ENCODE data around the gene CXCL8.

Gene CXCL8

DNA sequence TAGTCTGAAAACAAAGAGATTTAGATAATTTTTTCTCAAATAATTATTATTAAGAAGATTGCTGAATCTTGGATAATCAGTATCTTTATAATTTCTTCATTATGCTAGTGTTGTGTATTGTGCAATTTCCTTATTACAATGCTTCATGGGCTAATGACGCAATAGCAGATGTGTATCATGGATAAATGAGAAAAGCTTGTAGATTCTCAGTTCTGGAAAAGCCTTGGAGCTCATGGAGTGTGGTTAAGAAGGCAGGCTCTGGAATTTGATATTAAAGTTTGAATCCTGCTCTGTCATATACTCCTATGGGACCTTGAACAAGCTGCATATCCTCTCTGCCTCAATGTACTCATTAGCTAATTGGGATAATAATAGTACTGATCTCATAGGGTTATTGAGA lies 18.9 kb upstream of the CXCL8 start:
- Histone ChIP-seq H3K36me3 (ENCODE audit: insufficient read depth, low read depth, low read length) (no peaks in the 10 kb centered on the region), H3K4me3 (ENCODE audit: low read length) (no peak overlapping the region), H3K4me1 (ENCODE audit: insufficient read depth, low read length) (no peaks in the 10 kb centered on the region), H3K27ac (ENCODE audit: low read length) (no peak overlapping the region), H3K9ac (ENCODE audit: low read depth, low read length) (no peak overlapping the region), H3K27me3 (ENCODE audit: insufficient read depth, low read length) (no peaks in the 10 kb centered on the region), H3K9me3 (ENCODE audit: insufficient read depth, low read depth, low read length) (no peaks in the 10 kb centered on the region)

DNA sequence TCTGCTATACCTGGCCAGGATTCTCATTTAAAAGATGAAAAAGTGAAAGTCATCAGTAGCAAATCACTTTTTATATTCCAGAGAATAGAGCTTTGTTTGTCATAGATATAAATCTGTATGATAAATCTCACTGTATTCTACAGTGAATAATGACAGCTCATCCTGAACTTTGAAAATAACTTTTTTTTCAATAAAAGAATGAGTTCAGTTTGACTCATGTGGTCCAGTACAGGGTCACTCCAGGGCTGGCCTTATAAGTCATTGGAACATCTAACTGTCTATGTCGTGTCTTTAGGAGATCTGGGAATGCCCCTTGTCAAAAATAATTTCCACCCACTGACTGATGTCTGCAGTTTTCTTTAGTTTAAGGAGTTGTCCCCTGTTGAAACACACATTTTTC lies 18.5 kb upstream of the CXCL8 start:
- Histone ChIP-seq H3K9me3 (ENCODE audit: insufficient read depth, low read depth, low read length) (no peaks in the 10 kb centered on the region), H3K36me3 (ENCODE audit: insufficient read depth, low read depth, low read length) (no peaks in the 10 kb centered on the region), H3K9ac (ENCODE audit: low read depth, low read length) (no peak overlapping the region), H3K4me1 (ENCODE audit: insufficient read depth, low read length) (no peaks in the 10 kb centered on the region), H3K4me3 (ENCODE audit: low read length) (no peak overlapping the region), H3K27me3 (ENCODE audit: insufficient read depth, low read length) (no peaks in the 10 kb centered on the region), H3K27ac (ENCODE audit: low read length) (no peak overlapping the region)

- Histone ChIP-seq H3K9me3 (ENCODE audit: insufficient read depth, low read depth, low read length) (no peaks in the 10 kb centered on the region), H3K27me3 (ENCODE audit: insufficient read depth, low read length) (no peaks in the 10 kb centered on the region), H3K4me3 (ENCODE audit: low read length) (no peak overlapping the region), H3K27ac (ENCODE audit: low read length) (no peak overlapping the region), H3K4me1 (ENCODE audit: insufficient read depth, low read length) (no peaks in the 10 kb centered on the region), H3K9ac (ENCODE audit: low read depth, low read length) (no peak overlapping the region), H3K36me3 (ENCODE audit: insufficient read depth, low read depth, low read length) (no peaks in the 10 kb centered on the region)
These were observed 17.3 kb upstream of the CXCL8 start for GRCh38 chr4:73723023-73723422.

DNA sequence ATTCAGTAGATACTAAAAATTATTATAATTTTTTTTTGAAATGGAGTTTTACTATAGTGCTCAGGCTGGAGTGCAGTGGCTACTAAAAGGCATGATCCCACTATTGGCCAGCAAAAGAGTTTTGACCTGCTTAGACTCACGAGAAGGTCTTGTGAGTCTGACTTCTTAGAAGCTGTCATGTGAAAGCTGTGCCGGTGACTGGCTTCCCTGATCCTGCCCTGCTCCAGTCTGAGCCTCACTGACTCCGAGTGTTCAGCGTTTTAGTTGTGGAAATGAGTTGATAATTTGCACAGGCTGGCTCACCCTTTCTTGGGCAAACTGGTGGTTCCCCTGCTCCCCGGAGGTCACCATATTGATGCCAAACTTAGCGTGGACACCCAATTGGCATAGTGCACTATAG lies 16.4 kb upstream of the CXCL8 start:
- H3K4me1 ChIP-seq (ENCODE audit: insufficient read depth, low read length), result no peaks in the 10 kb centered on the region
- H3K9ac ChIP-seq (ENCODE audit: low read depth, low read length), result no peak overlapping the region
- H3K4me3 ChIP-seq (ENCODE audit: low read length), result no peak overlapping the region
- no peaks in the 10 kb centered on the region for H3K36me3 ChIP-seq (ENCODE audit: insufficient read depth, low read depth, low read length)
- no peak overlapping the region for H3K27ac ChIP-seq (ENCODE audit: low read length)
- H3K27me3 ChIP-seq (ENCODE audit: insufficient read depth, low read length), result no peaks in the 10 kb centered on the region
- no peaks in the 10 kb centered on the region for H3K9me3 ChIP-seq (ENCODE audit: insufficient read depth, low read depth, low read length)

- Histone ChIP-seq H3K27me3 (ENCODE audit: insufficient read depth, low read length) (no peaks in the 10 kb centered on the region), H3K9me3 (ENCODE audit: insufficient read depth, low read depth, low read length) (no peaks in the 10 kb centered on the region), H3K36me3 (ENCODE audit: insufficient read depth, low read depth, low read length) (no peaks in the 10 kb centered on the region), H3K27ac (ENCODE audit: low read length) (no peak overlapping the region), H3K4me3 (ENCODE audit: low read length) (no peak overlapping the region), H3K9ac (ENCODE audit: low read depth, low read length) (no peak overlapping the region), H3K4me1 (ENCODE audit: insufficient read depth, low read length) (no peaks in the 10 kb centered on the region)
These were observed 14.9 kb upstream of the CXCL8 start for GRCh38 chr4:73725510-73725909.

GRCh38 chr4:73725985-73726384 lies 14.4 kb upstream of the CXCL8 start:
- H3K27ac ChIP-seq (ENCODE audit: low read length), result no peak overlapping the region
- no peaks in the 10 kb centered on the region for H3K36me3 ChIP-seq (ENCODE audit: insufficient read depth, low read depth, low read length)
- H3K4me3 ChIP-seq (ENCODE audit: low read length), result no peak overlapping the region
- no peaks in the 10 kb centered on the region for H3K9me3 ChIP-seq (ENCODE audit: insufficient read depth, low read depth, low read length)
- H3K27me3 ChIP-seq (ENCODE audit: insufficient read depth, low read length), result no peaks in the 10 kb centered on the region
- no peak overlapping the region for H3K9ac ChIP-seq (ENCODE audit: low read depth, low read length)
- no peaks in the 10 kb centered on the region for H3K4me1 ChIP-seq (ENCODE audit: insufficient read depth, low read length)

DNA sequence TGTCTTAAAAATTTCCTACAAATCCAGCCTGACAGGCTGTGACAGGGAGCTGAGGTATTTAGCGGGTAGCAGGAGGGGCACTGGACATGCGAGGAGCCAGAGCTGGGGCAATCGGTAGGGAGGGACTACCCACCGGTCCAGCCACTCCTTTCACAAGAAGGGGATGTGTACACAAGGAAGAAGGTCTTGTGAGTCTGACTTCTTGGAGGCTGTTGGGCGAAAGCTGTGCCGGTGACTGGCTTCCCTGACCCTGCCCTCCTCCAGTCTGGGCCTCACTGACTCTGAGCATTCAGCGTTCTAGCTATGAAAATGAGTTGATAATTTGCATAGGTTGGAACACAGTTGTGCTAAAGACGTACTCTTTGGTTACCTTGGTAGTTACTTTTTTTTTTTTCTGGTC lies 12.7 kb upstream of the CXCL8 start:
- Histone ChIP-seq H3K4me1 (ENCODE audit: insufficient read depth, low read length) (no peaks in the 10 kb centered on the region), H3K27me3 (ENCODE audit: insufficient read depth, low read length) (no peaks in the 10 kb centered on the region), H3K27ac (ENCODE audit: low read length) (no peak overlapping the region), H3K9ac (ENCODE audit: low read depth, low read length) (no peak overlapping the region), H3K4me3 (ENCODE audit: low read length) (no peak overlapping the region), H3K36me3 (ENCODE audit: insufficient read depth, low read depth, low read length) (no peaks in the 10 kb centered on the region), H3K9me3 (ENCODE audit: insufficient read depth, low read depth, low read length) (no peaks in the 10 kb centered on the region)

DNA sequence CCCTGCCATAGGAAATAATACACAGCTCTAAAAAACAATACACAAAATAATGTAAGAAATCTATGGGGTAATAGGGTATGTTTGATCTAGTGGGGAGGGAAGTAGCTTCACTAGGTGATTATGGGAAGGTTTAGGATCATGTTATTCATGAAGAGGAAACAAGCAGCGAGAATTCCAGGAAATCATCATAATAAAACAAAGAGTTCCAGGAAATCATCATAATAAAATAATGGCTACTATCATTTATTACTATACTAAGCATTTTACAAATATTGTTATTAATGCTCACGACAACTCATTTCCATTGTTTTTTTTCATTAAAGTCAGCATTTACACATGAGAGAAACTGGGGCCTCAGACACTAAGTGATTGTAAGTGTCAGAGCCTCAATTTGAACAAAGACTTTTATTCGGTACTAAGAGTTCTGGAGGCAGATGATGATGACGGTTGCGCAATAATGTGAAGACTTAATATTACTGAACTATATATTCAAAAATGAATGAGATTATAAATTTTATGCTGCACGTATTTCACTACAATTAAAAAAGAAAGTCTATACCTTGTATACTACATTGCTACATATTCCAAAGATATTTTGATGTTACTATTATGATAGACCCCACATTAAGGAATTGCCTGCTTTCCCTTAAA lies 12.2 kb upstream of the CXCL8 start:
- H3K27me3 ChIP-seq (ENCODE audit: insufficient read depth, low read length), result no peaks in the 10 kb centered on the region
- no peak overlapping the region for H3K27ac ChIP-seq (ENCODE audit: low read length)
- no peak overlapping the region for H3K4me3 ChIP-seq (ENCODE audit: low read length)
- no peaks in the 10 kb centered on the region for H3K36me3 ChIP-seq (ENCODE audit: insufficient read depth, low read depth, low read length)
- H3K9me3 ChIP-seq (ENCODE audit: insufficient read depth, low read depth, low read length), result no peaks in the 10 kb centered on the region
- H3K9ac ChIP-seq (ENCODE audit: low read depth, low read length), result no peak overlapping the region
- no peaks in the 10 kb centered on the region for H3K4me1 ChIP-seq (ENCODE audit: insufficient read depth, low read length)

DNA sequence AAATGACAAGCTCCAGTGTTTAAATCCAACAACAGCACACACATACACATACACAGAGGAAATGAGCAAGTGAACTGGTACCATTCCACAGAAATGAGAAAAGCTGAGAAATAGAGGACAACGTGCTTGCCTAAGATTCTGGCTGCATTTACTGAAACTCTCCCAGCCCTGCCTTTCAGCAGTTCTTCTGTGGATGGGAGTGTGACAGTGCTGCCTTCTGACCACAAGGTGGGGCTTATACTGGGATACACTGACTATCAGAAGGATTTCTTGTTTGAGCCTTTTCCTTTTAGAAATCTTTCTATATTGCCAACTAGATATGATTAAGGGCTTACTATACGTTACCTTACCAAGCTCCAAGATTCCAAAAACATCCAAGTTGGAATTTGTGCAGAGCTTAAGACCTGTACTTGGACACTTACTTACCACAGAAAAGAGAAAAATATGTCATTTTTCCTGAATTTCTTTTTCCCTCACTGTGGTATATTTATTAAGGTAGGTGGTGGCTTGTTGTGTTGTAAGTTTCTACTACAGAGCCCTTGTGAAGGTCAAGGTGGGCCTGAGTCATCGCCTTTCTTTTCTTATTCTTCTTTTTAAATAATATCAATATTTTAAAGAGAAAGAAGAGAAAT lies 10.7 kb upstream of the CXCL8 start:
- H3K36me3 ChIP-seq (ENCODE audit: insufficient read depth, low read depth, low read length), result no peaks in the 10 kb centered on the region
- H3K4me1 ChIP-seq (ENCODE audit: insufficient read depth, low read length), result no peaks in the 10 kb centered on the region
- no peak overlapping the region for H3K4me3 ChIP-seq (ENCODE audit: low read length)
- no peaks in the 10 kb centered on the region for H3K27me3 ChIP-seq (ENCODE audit: insufficient read depth, low read length)
- H3K9ac ChIP-seq (ENCODE audit: low read depth, low read length), result no peak overlapping the region
- no peaks in the 10 kb centered on the region for H3K9me3 ChIP-seq (ENCODE audit: insufficient read depth, low read depth, low read length)
- no peak overlapping the region for H3K27ac ChIP-seq (ENCODE audit: low read length)

- no peaks in the 10 kb centered on the region for H3K36me3 ChIP-seq (ENCODE audit: insufficient read depth, low read depth, low read length)
- H3K4me3 ChIP-seq (ENCODE audit: low read length), result no peak overlapping the region
- H3K9ac ChIP-seq (ENCODE audit: low read depth, low read length), result no peak overlapping the region
- H3K4me1 ChIP-seq (ENCODE audit: insufficient read depth, low read length), result no peaks in the 10 kb centered on the region
- no peak overlapping the region for H3K27ac ChIP-seq (ENCODE audit: low read length)
- H3K9me3 ChIP-seq (ENCODE audit: insufficient read depth, low read depth, low read length), result no peaks in the 10 kb centered on the region
- no peaks in the 10 kb centered on the region for H3K27me3 ChIP-seq (ENCODE audit: insufficient read depth, low read length)
These were observed 10.1 kb upstream of the CXCL8 start for GRCh38 chr4:73730292-73730691.

DNA sequence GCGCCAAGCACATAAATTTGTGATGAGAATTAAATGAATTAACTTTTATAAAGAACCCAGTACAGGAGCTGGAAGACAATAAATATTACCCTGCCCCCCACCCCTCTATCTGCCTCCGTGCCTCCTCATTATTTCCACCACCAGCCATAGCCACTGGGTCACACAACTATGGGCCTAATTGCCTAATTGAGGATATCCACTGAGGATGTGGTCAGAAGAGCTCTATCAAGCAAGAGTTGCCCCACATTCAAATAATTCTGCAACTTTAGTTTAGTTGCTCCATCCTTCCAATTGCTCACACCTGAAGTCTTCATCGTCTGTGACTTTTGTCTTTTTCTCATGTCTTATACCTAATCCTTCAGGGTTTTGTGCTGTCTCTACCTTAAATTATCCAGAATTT lies 9.5 kb upstream of the CXCL8 start:
- H3K9ac ChIP-seq (ENCODE audit: low read depth, low read length), result no peak overlapping the region
- no peaks in the 10 kb centered on the region for H3K36me3 ChIP-seq (ENCODE audit: insufficient read depth, low read depth, low read length)
- H3K27me3 ChIP-seq (ENCODE audit: insufficient read depth, low read length), result no peaks in the 10 kb centered on the region
- H3K27ac ChIP-seq (ENCODE audit: low read length), result no peak overlapping the region
- H3K4me1 ChIP-seq (ENCODE audit: insufficient read depth, low read length), result no peaks in the 10 kb centered on the region
- H3K4me3 ChIP-seq (ENCODE audit: low read length), result no peak overlapping the region
- H3K9me3 ChIP-seq (ENCODE audit: insufficient read depth, low read depth, low read length), result no peaks in the 10 kb centered on the region

DNA sequence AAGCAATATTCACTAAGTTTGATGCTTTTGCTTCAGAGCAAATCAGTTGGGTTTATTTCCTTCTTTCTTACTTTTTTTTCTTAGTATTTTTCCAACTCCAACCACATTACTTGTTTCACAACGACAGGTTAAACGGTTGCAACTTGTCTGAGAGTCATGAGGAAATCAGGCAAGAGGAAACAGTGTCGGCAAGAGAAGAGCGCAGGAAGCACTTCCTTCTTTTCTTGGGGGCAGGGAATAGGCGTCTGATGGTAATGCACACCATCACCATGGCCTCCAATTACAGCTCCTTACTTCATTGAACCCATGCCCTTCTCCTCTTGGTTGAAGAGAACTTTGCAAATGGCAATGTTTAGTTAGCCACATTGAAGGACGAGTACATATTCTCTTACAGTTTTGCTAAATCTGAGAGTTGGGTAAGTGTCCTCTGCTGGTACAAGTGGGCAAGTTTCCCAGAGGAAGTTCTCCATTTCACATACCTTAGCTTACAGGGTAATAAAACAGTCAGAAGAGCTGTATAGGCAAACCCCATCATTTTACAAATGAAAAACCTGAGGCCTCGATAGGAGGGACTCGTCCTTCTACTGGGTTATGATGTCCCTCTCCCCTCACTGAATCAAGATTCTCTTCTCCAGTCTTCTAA lies 8.3 kb upstream of the CXCL8 start:
- Histone ChIP-seq H3K4me1 (ENCODE audit: insufficient read depth, low read length) (no peaks in the 10 kb centered on the region), H3K27me3 (ENCODE audit: insufficient read depth, low read length) (no peaks in the 10 kb centered on the region), H3K9ac (ENCODE audit: low read depth, low read length) (no peak overlapping the region), H3K27ac (ENCODE audit: low read length) (no peak overlapping the region), H3K4me3 (ENCODE audit: low read length) (no peak overlapping the region), H3K9me3 (ENCODE audit: insufficient read depth, low read depth, low read length) (no peaks in the 10 kb centered on the region), H3K36me3 (ENCODE audit: insufficient read depth, low read depth, low read length) (no peaks in the 10 kb centered on the region)
